8988T (cell line): ENCODE measurements around the gene PTPRK.

ENCODE experiments used
- DNase-seq: peaks from one replicate; pipeline ENCODE4 v3.0.0; 2011

Gene PTPRK

DNA sequence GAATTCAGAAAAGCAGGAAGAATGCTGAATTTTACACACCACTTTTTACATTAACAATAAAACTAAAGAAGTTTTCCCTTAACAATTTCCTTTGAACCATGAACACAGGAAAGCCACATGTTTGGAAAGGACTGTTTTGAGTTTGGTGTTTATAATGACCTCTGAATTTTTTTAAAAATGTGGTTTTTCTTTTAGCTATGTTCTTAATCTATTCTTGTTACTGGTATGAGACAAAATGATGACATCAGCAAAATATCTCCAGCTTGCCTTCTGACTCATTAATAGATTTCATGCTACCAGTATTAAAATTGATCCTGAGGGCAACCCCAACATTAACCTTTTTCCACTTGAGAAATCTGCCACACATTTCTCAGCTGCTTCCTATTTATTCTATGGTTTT lies 402.0 kb downstream of the PTPRK start:
- no peak for DNase-seq

DNA sequence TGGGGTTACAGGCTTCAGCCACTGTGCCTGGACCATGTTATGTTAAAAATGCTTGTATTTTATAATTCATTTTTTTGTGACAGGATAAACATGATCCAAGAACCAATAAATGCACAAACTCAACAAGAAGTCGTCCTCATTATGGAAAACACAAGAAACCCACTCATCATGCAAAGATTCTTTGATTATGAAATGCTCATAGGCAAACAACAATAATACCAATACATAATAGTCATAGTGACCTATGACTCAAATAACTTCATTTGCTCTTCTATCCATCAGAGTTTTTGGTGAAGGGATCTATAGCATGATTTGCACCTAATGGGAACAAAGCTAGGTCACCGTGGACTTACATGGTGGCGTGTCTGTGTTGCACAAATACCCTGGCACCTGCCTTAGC lies 402.5 kb downstream of the PTPRK start:
- no peak for DNase-seq

DNA sequence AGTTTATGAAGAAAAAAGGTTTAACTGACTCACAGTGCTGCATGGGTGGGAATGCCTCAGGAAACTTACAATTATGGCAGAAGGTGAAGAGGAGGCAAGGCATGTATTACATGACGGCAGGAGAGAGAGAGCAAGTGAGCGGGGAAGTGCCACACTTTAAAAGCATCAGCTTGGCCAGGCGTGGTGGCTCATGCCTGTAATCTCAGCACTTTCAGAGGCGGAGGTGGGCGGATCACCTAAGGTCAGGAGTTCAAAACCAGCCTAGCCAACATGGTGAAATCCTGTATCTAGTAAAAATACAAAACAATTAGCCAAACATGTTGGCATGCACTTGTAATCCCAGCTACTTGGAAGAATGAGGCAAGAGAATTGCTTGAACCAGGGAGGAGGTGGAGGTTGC lies 406.2 kb downstream of the PTPRK start:
- DNase-seq = no peak

DNA sequence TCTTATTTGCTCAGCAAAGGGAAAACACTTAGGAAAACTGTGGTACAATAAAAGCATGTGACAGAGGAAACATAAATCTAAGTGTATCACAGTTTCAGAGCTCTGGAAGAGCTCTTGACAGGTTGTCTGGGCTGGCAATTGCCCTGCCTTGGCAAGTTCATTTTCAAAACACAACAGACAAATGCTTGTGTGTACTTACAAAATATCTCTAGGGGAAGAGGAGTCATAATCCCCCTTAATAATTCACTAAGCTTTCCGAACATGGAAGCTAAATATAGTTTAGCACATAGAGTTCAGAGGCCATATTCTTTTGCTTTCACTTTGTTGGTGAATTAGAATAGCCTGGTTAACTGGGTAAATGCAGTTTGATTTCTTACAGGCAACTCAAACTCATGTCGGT lies 407.9 kb downstream of the PTPRK start:
- no peak for DNase-seq

DNA sequence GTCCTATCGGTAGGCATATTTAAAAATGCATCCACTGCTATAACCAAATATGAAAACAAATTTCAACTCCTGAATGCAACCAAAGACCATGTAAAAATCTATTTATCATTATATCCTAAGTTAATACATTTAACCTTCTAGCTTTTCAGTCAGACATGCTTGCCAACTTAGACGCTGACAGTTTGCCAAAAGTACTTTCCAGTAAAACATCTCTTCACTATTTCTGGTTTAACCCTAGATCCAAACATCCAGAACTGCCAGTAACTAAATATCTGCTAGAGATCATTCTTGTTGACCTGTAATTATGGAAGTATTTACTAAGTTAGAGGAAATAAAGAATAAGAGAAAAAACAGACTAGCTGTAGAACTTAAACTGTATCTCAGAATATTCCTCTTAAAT lies 409.3 kb downstream of the PTPRK start:
- no peak for DNase-seq

DNA sequence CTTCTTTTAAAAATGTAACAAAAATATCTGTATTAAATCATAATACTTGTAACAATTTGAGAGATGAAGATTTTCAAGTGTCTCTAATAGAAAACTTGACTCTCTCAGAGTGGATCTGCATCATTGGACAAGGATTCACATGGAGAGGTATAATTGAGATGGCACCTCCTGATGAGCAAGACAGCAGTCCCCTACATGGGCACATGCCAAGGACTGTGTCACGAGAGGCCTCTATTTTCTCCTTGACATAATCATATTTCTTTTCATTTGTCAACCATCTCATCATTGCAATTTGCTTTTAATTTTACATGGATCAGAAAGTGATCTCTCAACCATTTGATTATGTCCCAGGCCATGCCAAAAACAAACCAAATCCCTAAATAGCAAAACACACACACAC lies 412.7 kb downstream of the PTPRK start:
- DNase-seq = no peak

DNA sequence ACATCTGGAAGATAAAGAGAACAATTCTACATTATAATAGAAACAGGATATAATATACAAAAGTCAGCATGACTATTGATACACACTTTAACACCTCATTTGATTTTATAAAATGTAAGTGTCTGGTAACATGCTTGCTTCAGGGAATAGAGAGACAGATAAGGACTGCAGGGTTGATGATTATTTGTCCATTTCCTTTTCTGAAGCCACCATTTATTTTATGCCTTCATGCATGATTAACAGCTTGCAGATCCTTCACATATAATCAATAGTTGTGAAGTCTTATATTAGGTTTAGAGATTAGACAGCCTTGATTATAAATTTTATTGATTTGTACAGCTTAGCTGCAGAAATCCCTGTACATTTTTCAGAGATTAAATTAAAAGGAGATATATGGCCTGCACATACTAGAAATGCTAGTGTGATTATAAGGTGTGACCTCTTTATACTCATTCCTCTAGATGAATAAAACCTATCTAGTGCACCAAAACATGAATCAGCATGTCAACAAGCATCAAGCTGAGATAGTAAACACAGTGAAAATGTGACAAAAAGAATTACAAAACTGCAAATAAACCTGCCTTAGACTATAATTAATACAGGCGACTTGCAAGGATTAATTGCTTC lies 420.7 kb downstream of the PTPRK start:
- no peak for DNase-seq

DNA sequence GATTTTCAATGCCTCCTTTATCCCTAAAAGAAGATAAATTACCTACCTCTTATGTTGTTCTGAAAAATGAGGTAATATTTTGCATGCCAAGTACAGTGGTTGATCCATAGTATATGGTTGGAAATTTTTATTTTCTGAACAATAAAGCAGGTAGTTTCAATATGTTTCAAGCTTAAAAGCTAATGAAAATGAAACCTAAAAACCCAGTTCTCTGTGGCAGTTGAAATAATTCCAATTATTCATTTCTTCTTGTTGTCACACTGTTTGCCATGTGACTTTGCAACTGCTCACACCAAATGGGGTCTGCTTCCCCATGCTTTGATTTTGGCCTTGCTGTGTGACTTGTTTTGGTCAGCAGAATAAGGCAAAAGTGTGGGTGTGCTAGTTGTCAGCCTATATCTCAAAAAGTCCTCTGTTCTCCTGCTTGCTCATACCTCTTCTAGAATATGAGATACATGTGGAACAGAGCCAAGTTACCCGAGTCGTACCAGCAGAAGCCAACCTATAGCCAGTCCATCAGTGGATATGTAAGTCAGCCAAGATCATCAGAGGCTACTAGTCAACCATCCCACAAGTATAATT lies 422.3 kb downstream of the PTPRK start:
- no peak for DNase-seq

DNA sequence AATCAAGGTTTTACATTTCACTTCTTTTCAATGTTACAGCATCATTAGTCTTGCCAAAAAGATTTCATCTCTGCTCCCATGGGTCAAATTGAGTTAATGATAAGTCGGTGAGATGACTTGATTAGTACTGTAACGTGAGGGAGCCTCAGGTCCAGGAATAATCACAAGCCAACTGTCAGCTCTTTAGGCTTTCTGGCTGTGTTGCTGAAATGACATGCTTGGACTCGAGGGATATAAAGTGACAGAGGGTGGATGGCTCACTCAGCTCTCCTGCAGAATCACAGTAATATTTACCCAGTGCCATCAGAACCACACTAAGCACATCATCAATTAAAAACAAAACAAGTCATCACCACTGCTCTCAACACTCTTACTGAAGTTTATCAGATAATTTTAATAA lies 423.4 kb downstream of the PTPRK start:
- no peak for DNase-seq

DNA sequence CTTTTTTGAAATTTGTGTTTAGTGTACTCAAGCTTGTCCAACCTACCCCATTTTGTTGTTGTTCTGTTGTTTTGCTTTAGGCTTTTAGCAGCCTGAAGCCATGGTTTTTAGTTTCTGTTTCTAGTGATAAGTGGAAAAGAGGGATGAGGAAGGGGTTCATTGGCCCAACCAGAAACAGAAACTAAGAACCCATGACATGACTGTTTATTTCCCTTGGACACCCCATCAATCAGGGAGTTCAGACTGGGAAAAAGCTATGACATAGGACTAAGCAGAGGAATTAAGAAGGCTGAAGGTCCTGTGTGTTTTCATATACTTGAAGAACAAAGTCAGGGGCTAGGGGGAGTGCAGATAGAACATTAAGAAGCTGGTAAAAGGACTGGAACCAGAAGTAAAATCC lies 425.0 kb downstream of the PTPRK start:
- DNase-seq = no peak

DNA sequence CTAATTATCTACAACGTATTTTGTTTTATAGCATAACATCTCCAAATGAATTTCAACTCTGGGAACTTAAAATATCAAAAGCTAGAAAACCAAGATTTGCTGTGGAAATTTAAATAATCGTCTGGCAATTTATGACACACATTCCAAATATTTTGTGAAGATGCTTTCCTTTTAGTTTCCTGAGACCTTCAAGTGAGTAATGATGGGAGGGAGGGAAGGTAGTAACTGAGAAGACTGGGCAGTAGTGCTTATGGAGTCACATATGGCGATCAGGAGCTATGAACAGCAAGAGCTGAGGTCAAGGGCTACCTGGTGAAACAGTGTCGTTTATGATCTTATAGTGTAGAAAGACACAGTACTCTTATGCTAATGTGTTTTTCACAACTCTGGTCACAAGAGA lies 441.4 kb downstream of the PTPRK start:
- DNase-seq = no peak

DNA sequence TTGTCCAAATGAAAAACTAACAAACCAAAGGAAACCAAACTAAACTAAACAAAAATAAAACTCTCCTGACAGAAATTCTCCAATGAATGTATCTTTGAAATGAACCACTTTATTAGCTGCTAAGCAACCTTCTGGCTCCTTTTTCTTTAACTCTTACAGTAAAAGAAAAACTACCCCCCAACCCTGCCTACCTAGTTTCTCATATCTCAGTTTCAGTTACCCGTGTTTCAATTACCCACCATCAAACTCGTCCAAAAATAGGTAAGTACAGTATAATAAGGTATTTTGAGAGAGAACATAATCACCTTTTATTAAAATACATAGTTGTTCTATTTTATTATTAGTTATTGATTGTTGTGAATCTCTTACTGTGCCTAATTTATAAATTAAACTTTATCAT lies 442.1 kb downstream of the PTPRK start:
- DNase-seq = no peak

DNA sequence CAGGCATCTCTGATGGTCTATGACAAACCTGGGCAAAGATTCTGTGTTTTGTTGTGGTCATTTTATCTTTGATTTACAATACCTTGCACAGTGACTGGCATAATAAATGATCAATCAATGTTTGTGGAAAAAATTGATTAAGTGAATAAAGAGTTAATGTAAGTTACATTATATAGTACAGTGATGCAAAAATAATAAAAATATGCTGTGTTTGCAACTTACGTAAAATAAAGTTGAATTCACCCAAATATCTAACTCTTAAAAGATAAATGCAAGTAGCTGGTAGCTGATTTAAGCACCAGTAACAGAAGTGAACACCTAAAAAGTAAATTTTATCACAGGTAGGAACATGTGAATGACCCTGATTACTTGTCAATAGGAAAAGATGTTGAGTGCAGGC lies 443.6 kb downstream of the PTPRK start:
- no peak for DNase-seq

DNA sequence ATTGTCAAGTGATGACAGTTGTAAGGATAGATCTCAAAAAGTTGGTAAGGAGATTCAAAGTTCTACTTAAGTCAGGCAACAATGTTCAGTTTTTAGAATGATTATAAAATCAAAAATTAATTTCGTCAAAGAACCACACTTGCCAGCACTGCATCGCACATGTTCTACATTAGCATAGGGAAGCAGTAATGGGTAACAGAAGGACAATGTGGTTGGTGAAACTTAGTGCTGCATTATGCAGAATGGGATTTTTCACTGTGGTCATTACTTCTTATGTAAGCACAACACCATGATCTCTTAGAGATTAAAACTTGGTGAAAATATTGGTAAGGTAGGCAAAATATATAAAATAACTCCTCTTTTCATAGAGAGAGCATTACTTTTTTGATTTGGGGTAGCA lies 445.8 kb downstream of the PTPRK start:
- DNase-seq = no peak

DNA sequence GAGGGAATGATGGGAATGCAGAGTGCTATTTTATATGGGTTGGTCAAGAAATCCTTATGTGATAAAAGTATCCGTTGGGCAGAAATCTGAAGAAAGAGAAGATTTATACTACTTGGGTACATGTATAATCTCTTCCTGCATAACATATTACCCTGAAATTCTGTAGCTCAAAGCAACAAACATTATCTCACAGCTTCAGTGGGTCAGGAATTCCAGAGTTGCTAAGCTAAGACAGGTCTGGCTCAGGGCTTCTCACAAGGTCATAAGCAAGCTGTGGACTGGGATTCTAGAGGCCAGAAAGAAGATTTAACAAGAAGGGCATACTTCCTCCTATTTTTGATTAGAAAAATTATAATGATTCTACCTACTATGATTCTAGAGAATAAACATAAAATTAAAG lies 447.0 kb downstream of the PTPRK start:
- no peak for DNase-seq

DNA sequence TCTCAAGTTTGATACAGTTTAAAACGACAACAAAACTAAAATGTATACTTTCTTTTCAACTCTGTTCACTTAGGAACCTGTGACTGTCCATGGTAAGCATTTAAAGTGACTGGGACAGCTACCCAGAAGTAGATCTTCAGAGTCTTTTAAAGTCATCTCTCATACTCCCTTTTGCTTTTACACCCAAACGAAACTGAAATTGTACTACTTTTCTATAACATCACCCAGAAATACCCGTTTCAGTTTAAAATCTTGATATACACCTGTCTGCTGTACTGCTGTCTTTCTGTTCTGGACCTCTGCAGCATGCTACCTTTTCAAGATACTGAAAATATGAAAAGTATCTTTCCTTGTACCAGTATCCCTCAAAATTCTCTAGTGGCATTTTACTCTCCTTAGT lies 449.2 kb downstream of the PTPRK start:
- DNase-seq = no peak

DNA sequence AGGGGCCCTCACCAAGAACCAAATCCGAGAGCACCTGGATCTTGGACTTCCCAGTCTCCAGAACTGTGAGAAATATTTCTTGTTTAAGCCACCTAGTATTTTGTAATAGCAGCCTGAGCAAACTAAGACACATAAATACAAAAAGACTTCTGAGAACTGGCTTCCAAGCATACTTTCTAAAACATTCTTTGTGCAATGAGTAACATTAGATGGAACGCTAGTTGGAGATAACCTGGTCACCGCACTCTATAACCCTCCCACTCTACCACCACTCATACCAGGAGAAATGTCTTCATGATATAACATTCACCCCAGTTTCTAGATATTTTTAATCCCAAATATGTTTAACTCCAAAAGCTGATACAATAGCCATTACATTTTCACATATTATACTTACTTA lies 450.0 kb downstream of the PTPRK start:
- no peak for DNase-seq

DNA sequence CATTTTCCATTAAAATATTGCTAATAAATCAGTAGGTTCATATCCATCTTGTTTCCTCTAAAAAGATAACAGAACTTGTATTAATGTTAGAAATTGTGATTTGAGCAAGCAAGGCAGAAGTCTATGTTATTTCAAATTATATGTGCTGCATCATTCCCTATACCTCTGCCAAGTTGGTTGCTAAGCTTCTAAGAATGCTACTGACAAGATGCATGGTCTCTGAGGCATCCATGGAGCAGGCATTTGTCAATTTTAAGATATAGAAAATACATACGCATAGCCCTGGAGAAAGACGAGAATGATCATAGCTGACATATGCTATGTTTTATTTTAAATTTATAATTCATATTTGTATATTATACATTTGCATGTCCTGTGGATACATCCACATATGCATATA lies 451.2 kb downstream of the PTPRK start:
- DNase-seq = no peak

DNA sequence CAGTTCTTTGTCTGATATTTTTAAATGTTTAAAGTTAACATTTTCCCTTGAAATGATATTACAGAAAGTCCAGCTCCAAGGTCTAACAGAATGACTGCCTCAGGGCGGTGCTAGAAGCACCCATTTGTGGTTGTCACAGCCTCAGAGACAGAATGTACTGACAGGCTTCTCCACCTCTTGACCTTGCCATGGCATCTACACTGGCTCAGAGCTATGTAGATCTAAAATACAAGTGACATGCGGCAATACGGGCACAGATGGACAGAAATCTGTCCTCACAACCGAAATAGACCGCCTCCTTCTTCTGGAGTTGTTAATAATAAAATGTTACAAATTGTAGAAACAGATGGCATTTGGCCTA lies 452.3 kb downstream of the PTPRK start:
- no peak for DNase-seq

DNA sequence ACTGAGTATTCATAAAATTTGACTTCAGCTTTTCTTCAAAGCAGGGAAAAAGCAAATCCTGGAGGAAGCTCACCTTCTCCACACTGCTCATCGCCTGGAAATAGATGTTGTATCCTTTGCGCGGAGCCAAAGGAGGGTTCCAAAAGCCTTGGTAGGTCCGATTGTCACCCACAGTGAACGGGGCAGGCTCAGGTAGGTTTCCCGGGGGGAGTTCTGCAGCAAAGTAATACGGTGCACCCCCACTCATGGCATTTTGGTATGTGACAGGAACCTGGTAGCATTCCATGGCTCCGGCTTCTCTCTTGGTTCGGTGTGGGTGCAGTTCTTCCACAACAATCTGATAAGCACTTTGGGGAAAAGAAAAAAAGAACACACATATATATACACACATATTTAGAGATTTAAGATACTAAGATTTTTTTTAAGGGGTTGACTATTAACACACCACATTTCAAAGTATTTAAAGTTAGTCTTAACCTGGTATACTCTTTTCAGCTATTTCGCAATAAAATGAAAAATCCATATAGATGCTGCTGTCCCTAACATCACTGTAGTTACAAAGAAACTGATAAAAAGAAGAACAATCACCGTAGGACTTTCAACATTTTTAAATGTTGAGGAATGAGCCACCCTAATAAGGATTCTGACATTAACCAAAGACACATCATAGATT lies 452.8 kb downstream of the PTPRK start:
- no peak for DNase-seq

DNA sequence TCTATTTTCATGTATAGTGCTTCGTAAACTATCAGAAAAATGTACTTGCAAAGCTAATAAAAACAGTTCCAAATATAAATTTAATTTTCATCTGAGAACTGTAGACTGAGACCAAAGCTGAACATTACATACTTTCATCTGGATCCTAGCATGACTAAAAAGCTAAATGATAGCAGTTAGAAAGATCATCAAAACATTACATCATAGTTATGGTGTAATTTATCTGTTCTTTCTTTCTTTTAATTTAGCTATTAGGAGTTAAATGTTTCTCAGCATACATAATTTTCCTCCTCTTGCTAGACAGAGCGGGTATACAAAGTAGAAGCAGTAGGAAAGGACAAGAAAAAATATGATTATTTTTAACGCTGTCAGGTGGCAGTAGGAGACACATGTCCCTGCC lies 455.3 kb downstream of the PTPRK start:
- no peak for DNase-seq

DNA sequence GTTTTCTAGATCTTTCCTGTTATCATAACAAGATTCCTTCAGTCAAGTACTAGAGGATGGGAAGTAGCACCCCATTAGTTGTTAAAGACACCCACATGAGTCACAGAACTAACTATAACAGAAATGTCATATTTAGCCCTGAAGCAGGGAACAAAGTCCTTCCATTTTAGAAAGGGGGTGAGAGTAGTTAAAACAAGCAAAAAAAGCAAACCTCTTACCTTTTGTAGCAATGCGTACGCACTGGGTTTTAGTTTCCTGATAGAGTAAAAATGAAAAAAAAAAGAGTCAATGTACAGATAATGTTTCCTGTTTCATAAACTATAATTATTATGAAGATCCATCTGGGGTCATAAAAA lies 455.9 kb downstream of the PTPRK start:
- DNase-seq = no peak

DNA sequence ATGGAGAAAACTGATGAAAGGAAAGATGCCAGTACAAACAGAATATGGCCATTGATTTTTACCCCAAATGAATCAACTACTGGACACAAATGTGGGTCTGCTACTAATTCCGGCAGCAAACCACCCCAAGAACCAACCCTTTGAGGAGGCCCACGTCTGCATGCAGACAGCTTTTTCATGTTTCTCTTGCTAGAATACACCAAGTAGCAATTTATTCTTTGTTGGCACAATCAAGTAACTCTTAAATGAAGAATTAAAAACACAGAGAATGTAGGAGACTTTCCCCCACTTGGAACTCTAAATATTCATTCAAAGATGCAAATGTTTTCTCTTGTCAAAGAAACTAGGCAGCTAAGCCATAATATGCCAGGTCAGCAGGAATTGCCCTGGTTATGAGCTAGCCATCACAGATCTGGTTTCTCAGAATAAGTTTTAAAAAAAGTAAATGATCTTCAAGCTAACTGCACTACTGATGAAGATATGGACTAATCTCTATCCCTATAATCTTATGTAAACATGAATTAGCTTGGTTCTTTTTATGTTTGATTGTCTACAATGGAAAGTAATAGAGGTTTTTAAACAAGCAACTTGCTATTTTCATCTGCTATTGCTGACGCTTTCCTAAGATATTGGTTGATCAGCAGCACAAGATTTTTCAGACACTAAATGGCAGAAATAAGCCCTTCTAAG lies 456.4 kb downstream of the PTPRK start:
- DNase-seq = no peak

DNA sequence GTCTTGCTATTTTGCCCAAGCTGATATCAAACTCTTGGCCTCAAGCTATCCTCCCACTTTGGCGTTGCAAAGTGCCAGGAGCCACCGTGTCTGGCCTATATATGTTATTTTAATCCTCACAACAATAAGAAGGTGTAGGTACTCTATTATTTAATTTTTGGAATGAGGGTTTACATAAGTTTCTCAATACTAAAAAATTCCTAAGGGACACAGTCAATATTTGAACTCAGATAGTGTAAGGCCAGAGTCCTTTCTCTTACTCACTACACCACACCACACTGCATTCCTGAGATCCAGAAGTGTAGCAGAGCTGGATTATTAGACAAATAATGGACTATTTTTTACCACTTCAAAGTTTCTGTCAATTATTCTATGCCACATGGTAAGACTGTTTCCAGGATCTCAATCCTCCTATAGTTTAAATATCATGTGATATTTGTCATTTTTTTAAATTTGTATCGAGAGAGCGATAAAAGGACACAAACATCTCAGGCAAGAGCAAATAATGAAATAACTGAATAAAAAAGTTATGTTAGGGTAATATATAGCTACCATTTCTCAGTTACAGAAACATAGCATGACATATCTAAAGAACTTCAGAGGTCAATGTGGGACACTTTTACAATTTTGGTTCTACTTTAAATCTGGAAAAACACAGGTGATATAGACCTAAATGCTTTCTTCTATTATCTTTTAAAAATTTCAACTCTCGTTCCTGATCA lies 457.4 kb downstream of the PTPRK start:
- DNase-seq = no peak
